Liver (tissue), 9 donors: Measurements from ENCODE around the gene SGK1. TPM values are rescaled to one million over a fixed set of nuclear protein-coding genes. Genes with fewer than 3 reads are reported as not detected.

Experiments used
- DNase-seq: peaks from one replicate; pipeline ENCODE4 v3.0.0-alpha.2; 2017; ENCODE audit warnings: low spot score
- H3K27ac ChIP-seq, 2 donors: one replicate each; pipeline ENCODE4 v1.7.0; 2013; ENCODE audit warnings: inconsistent platforms in 2 of 2, low read length in 2 of 2, control low read depth in 1 of 2, low read depth in 1 of 2, mild to moderate bottlenecking in 1 of 2
- H3K27me3 ChIP-seq, 4 donors: one replicate each; pipeline versions ENCODE4 v1.6.1 to v1.7.0; 2013; ENCODE audit warnings: low read length in 3 of 4, inconsistent platforms in 1 of 4, mild to moderate bottlenecking in 1 of 4, moderate library complexity in 1 of 4; ENCODE audit not compliant: control insufficient read depth in 4 of 4, insufficient read depth in 4 of 4
- H3K36me3 ChIP-seq, 4 donors: one replicate each; pipeline versions ENCODE4 v1.6.1 to v1.7.0; 2013; ENCODE audit warnings: low read length in 3 of 4, mild to moderate bottlenecking in 3 of 4, low read depth in 1 of 4, moderate library complexity in 1 of 4; ENCODE audit not compliant: control insufficient read depth in 4 of 4, insufficient read depth in 3 of 4
- H3K4me1 ChIP-seq, 4 donors: one replicate each; pipeline versions ENCODE4 v1.6.1 to v1.7.0; 2013; ENCODE audit warnings: low read length in 3 of 4, mild to moderate bottlenecking in 3 of 4, moderate library complexity in 1 of 4; ENCODE audit not compliant: control insufficient read depth in 4 of 4, insufficient read depth in 4 of 4
- H3K4me3 ChIP-seq, 3 donors: one replicate each; pipeline versions ENCODE4 v1.6.1 to v1.7.0; 2013; ENCODE audit warnings: low read length in 3 of 3, control low read depth in 1 of 3, low read depth in 1 of 3, mild to moderate bottlenecking in 1 of 3
- H3K9ac ChIP-seq, 2 donors: one replicate each; pipeline ENCODE4 v1.7.0; 2013; ENCODE audit warnings: low read length in 2 of 2, mild to moderate bottlenecking in 2 of 2, moderate library complexity in 2 of 2, control low read depth in 1 of 2, low read depth in 1 of 2
- H3K9me3 ChIP-seq, 4 donors: one replicate each; pipeline versions ENCODE4 v1.6.1 to v1.7.0; 2013; ENCODE audit warnings: low read length in 3 of 4; ENCODE audit not compliant: control insufficient read depth in 4 of 4
- EGR1 ChIP-seq, 2 donors: IDR thresholded peaks; 2 replicates each; pipeline ENCODE4 v1.6.1; 2016 to 2018; ENCODE audit warnings: antibody characterized with exemption in 2 of 2, low read depth in 2 of 2
- FOXA2 ChIP-seq: IDR thresholded peaks from 2 replicates; pipeline ENCODE4 v1.6.1; 2016; ENCODE audit warnings: antibody characterized with exemption
- HNF4A ChIP-seq, 2 donors: conservative IDR thresholded peaks; 2 replicates each; pipeline ENCODE4 v1.6.1; 2016; ENCODE audit warnings: antibody characterized with exemption in 2 of 2, mild to moderate bottlenecking in 2 of 2
- HNF4G ChIP-seq: IDR thresholded peaks from 2 replicates; pipeline ENCODE4 v1.6.1; 2016; ENCODE audit warnings: antibody characterized with exemption
- RAD21 ChIP-seq, 2 donors: IDR thresholded peaks; 2 replicates each; pipeline ENCODE4 v1.6.1; 2016; ENCODE audit warnings: antibody characterized with exemption in 2 of 2, mild to moderate bottlenecking in 2 of 2
- RXRA ChIP-seq, 2 donors: IDR thresholded peaks; 2 replicates each; pipeline ENCODE4 v1.6.1; 2017 to 2018; ENCODE audit warnings: antibody characterized with exemption in 2 of 2, mild to moderate bottlenecking in 1 of 2
- YY1 ChIP-seq: IDR thresholded peaks from 2 replicates; pipeline ENCODE4 v1.6.1; 2016; ENCODE audit warnings: antibody characterized with exemption, mild to moderate bottlenecking
- WGBS: extraction: QIAGEN DNeasy Blood & Tissue Kit; methylation state at CpG from one replicate; pipeline ENCODE4 v1.1.7; 2013; 5-methylcytosine and 5-hydroxymethylcytosine counted together
- polyA plus RNA-seq, 2 donors: library from polyadenylated mRNA; stranded (reverse) in 1 of 2; unstranded in 1 of 2; fragments of 200-250 nt in 1 of 2; fragments of >200 nt in 1 of 2; fragmentation: Nextera tagmentation in 1 of 2; extraction: Ambion mirVana in 1 of 2; gene quantifications; one replicate each; pipeline versions ENCODE4 v1.2.1 to v1.2.3, GENCODE V29; 2013 to 2015
- total RNA-seq, 2 donors: library from RNA; depleted of rRNA; stranded (reverse); fragments of >200 nt; gene quantifications; one replicate each; pipeline ENCODE4 v1.2.3, GENCODE V29; 2014
- TF ChIP-seq, protein P1 (sequence below): IDR thresholded peaks from 2 replicates; pipeline ENCODE4 v1.6.1; 2016; ENCODE audit warnings: antibody characterized with exemption
- TF ChIP-seq, protein P2 (sequence below): IDR thresholded peaks from 2 replicates; pipeline ENCODE4 v1.6.1; 2016; ENCODE audit warnings: antibody characterized with exemption, mild to moderate bottlenecking
- donor health status: healthy.
- donor health status: healthy.
- donor health status: healthy.
- donor health status: healthy.
- donor health status: healthy.

Gene SGK1
- total and polyA plus RNA-seq, 4 donors, result 28.0 to 113 (median 35.4) TPM

DNA sequence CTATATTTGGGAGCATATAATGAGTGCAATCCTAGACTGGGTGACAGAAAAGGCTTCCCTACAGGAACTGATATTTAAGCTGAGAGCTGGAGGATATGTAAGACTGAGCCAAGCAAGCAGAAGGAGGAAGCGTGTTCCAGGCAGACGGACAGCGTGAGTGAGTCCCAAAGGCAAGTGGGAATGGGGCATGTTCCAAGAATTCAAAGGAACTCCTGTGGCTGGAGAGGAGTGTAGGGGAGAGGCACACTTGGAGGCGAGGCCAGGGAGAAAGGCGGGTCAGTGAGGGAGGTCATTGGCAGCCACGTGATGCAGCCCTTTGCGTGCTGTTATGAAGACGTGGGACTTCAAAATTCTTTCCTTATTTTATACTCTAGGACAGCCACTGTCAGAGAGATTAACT is 27.9 kb upstream of the SGK1 start:
- Histone ChIP-seq H3K4me3 (no peak overlapping the region), H3K4me1 (no peaks in the 10 kb centered on the region), H3K27ac (no peak overlapping the region), H3K9me3 (no peaks in the 10 kb centered on the region), H3K27me3 (no peaks in the 10 kb centered on the region), H3K36me3 (no peaks in the 10 kb centered on the region), H3K9ac (no peak overlapping the region)
- TF ChIP-seq EGR1 (IDR thresholded peaks at IDR 0.05; ENCODE audit: low read depth in 2 of 2) (no peak), HNF4A (conservative IDR thresholded peaks at IDR 0.05) (no peak)
- TF ChIP-seq, protein P1, sequence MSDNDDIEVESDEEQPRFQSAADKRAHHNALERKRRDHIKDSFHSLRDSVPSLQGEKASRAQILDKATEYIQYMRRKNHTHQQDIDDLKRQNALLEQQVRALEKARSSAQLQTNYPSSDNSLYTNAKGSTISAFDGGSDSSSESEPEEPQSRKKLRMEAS, result no peak
- WGBS, result 76% methylated on average over 8 of the region's 8 CpGs
- no peak for DNase-seq

DNA sequence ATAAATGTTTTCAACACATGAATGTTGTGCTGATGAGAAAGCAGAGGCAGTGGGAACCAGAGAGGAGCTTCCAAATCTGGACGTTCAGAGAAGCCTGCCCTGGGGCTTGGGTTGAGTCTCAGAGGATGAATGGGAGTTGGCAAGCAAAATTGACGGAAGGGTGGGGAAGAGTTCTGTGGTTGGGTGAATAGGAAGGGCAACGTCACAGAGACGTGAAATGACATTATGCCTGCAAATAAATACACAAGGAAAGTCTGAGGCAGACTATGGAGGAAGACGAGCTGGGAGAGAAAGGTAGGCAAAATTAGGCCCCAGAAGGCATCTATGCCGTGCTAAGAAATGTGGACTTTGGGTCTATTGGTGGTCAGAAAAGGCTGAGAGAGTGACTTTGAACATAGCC is 25.2 kb upstream of the SGK1 start:
- no peak overlapping the region for H3K27ac ChIP-seq
- no peak for TF ChIP-seq HNF4G
- TF ChIP-seq, protein P1, result no peak
- no peak for TF ChIP-seq FOXA2
- no peak for TF ChIP-seq EGR1 (IDR thresholded peaks at IDR 0.05; ENCODE audit: low read depth in 2 of 2)
- no peak for TF ChIP-seq RAD21 (IDR thresholded peaks at IDR 0.05)
- no peak for TF ChIP-seq YY1
- TF ChIP-seq RXRA (IDR thresholded peaks at IDR 0.05), result no peak
- no peak for TF ChIP-seq HNF4A (conservative IDR thresholded peaks at IDR 0.05)
- TF ChIP-seq, protein P2, sequence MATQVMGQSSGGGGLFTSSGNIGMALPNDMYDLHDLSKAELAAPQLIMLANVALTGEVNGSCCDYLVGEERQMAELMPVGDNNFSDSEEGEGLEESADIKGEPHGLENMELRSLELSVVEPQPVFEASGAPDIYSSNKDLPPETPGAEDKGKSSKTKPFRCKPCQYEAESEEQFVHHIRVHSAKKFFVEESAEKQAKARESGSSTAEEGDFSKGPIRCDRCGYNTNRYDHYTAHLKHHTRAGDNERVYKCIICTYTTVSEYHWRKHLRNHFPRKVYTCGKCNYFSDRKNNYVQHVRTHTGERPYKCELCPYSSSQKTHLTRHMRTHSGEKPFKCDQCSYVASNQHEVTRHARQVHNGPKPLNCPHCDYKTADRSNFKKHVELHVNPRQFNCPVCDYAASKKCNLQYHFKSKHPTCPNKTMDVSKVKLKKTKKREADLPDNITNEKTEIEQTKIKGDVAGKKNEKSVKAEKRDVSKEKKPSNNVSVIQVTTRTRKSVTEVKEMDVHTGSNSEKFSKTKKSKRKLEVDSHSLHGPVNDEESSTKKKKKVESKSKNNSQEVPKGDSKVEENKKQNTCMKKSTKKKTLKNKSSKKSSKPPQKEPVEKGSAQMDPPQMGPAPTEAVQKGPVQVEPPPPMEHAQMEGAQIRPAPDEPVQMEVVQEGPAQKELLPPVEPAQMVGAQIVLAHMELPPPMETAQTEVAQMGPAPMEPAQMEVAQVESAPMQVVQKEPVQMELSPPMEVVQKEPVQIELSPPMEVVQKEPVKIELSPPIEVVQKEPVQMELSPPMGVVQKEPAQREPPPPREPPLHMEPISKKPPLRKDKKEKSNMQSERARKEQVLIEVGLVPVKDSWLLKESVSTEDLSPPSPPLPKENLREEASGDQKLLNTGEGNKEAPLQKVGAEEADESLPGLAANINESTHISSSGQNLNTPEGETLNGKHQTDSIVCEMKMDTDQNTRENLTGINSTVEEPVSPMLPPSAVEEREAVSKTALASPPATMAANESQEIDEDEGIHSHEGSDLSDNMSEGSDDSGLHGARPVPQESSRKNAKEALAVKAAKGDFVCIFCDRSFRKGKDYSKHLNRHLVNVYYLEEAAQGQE, result no peak

DNA sequence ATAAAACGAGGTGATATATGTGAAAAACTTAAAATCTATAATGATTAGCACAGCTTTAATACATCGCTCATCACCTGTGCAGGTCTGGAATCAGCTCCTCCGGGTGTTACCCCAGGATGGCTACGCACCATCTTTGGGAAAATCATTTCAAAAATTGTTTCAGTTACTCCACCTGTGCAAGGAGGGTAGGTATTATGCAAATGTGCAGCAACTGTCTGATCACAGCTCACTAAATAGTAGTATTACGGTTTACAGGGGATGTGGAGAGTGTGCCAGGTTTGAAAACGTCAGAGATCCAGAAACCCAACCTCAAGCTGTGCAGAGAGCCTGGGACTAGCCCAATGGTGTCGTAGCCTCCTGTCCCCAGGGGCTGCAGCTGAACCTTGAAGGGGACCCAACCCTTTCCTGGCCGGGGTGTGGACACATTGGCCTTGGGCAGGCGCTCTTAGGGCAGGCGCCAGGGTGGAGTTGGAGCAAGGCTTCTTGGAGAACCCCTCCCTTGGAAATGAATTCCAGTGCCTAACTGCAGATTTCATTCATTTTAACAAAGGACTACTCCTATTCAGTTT is 24.2 kb upstream of the SGK1 start:
- no peak overlapping the region for H3K9ac ChIP-seq
- DNase-seq, result no peak
- no peak overlapping the region for H3K4me3 ChIP-seq
- H3K27ac ChIP-seq, result no peak overlapping the region
- 91% methylated on average over 10 of the region's 10 CpGs for WGBS
- no peak for TF ChIP-seq EGR1 (IDR thresholded peaks at IDR 0.05; ENCODE audit: low read depth in 2 of 2)
- H3K27me3 ChIP-seq, result no peaks in the 10 kb centered on the region
- H3K9me3 ChIP-seq, result no peaks in the 10 kb centered on the region
- H3K4me1 ChIP-seq, result no peaks in the 10 kb centered on the region
- no peaks in the 10 kb centered on the region for H3K36me3 ChIP-seq

More for the DNA sequence above, 25.2 kb upstream of the SGK1 start:
- 89% methylated on average over 6 of the region's 6 CpGs for WGBS
- no peak overlapping the region for H3K9ac ChIP-seq
- H3K27me3 ChIP-seq, result no peaks in the 10 kb centered on the region
- no peaks in the 10 kb centered on the region for H3K9me3 ChIP-seq
- H3K4me1 ChIP-seq, result no peaks in the 10 kb centered on the region
- DNase-seq, result no peak
- no peaks in the 10 kb centered on the region for H3K36me3 ChIP-seq
- H3K4me3 ChIP-seq, result no peak overlapping the region
